Smooth muscle cell (in vitro differentiated cells): ENCODE results near the gene PSMC3. TPM values are rescaled to one million over a fixed set of nuclear protein-coding genes. Genes with fewer than 3 reads are reported as not detected.

Source experiments
- DNase-seq: peaks from one replicate; lab custom pipeline; 2025; ENCODE audit not compliant: unreplicated experiment; lab: John Stamatoyannopoulos, UW
- H2AFZ ChIP-seq: fragments of 200-600 bp; sonication (generic); 2 replicates; pipeline ENCODE4 v1.6.0; 2016; ENCODE audit warnings: antibody characterized with exemption, low read depth, mild to moderate bottlenecking
- H3F3A ChIP-seq: fragments of 200-600 bp; sonication (generic); 2 replicates; pipeline ENCODE4 v1.6.0; 2017; ENCODE audit warnings: antibody characterized with exemption, low read depth
- H3K27ac ChIP-seq: fragments of 200-600 bp; sonication (generic); 2 replicates; pipeline ENCODE4 v1.5.1; 2016; ENCODE audit warnings: low read depth, mild to moderate bottlenecking
- H3K27me3 ChIP-seq: fragments of 200-600 bp; sonication (generic); 2 replicates; pipeline ENCODE4 v1.6.1; 2016; ENCODE audit warnings: low read depth, mild to moderate bottlenecking
- H3K36me3 ChIP-seq: fragments of 200-600 bp; sonication (generic); 2 replicates; pipeline ENCODE4 v1.5.1; 2016; ENCODE audit warnings: low read depth
- H3K4me1 ChIP-seq: fragments of 200-600 bp; sonication (generic); 2 replicates; pipeline ENCODE4 v1.5.1; 2016; ENCODE audit warnings: low read depth
- H3K4me2 ChIP-seq: fragments of 200-600 bp; sonication (generic); 2 replicates; pipeline ENCODE4 v1.6.0; 2016; ENCODE audit warnings: mild to moderate bottlenecking
- H3K4me3 ChIP-seq: fragments of 200-600 bp; sonication (generic); 2 replicates; pipeline ENCODE4 v1.5.1; 2016; ENCODE audit warnings: mild to moderate bottlenecking
- H3K79me2 ChIP-seq: fragments of 200-600 bp; sonication (generic); 2 replicates; pipeline ENCODE4 v1.6.0; 2016; ENCODE audit warnings: low read depth, mild to moderate bottlenecking
- H3K9ac ChIP-seq: fragments of 200-600 bp; sonication (generic); 2 replicates; pipeline ENCODE4 v1.6.0; 2016; ENCODE audit warnings: low read depth
- H3K9me3 ChIP-seq: fragments of 200-600 bp; sonication (generic); replicated peaks from 2 replicates; pipeline ENCODE4 v1.5.1; 2016; ENCODE audit warnings: low read depth
- H4K20me1 ChIP-seq: fragments of 200-600 bp; sonication (generic); 2 replicates; pipeline ENCODE4 v1.6.0; 2016; ENCODE audit warnings: low read depth
- WGBS: methylation state at CpG from one replicate; pipeline ENCODE4 v1.1.7; 2016; ENCODE audit warnings: low lambda C conversion rate; 5-methylcytosine and 5-hydroxymethylcytosine counted together
- polyA plus RNA-seq: library from polyadenylated mRNA; unstranded; fragments of >200 nt; fragmentation: Nextera tagmentation; extraction: Ambion mirVana; gene quantifications from 2 replicates; pipeline ENCODE4 v1.2.1, GENCODE V29; 2016
- total RNA-seq: library from RNA; depleted of rRNA; stranded (reverse); fragments of >200 nt; gene quantifications from 2 replicates; pipeline ENCODE4 v1.2.3, GENCODE V29; 2014
- TF ChIP-seq, protein P1 (sequence below): fragments of 200-600 bp; sonication (generic); IDR thresholded peaks from 2 replicates; pipeline ENCODE4 v1.5.1; 2017; ENCODE audit warnings: borderline replicate concordance, mild to moderate bottlenecking, antibody characterized with exemption; ENCODE audit not compliant: insufficient read depth, poor library complexity, severe bottlenecking

Gene PSMC3
- total and polyA plus RNA-seq, 2 experiments from 2014 or later, result 71.2 to 211 TPM

DNA sequence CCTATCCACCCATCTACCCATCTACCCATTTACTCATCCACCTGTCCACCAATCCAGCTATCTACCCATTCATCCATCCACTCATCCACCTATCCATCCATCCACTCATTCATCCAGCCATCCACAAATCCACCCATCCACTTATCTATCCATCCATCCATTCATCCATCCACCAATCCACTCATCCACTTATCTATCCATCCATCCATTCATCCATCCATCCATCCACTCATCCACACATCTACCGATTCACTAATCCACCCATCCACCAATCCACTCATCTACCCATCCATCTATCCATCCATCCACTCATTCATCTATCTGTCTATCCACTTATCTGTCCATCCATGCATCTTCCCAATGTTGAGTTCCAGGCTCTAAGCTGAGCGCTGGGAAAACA, 46.2 kb downstream of the PSMC3 start:
- H3K4me1 ChIP-seq, result no peaks in the 10 kb centered on the region
- no peak for DNase-seq
- H3K4me2 ChIP-seq, result no peak overlapping the region
- H3K9ac ChIP-seq, result no peak overlapping the region
- no peaks in the 10 kb centered on the region for H3F3A ChIP-seq
- H3K36me3 ChIP-seq, result no peaks in the 10 kb centered on the region
- 91% methylated on average over 2 of the region's 2 CpGs for WGBS
- H4K20me1 ChIP-seq, result no peaks in the 10 kb centered on the region
- H3K27me3 ChIP-seq, result no peaks in the 10 kb centered on the region
- no peak overlapping the region for H3K4me3 ChIP-seq
- H3K27ac ChIP-seq, result no peak overlapping the region
- TF ChIP-seq, protein P1, sequence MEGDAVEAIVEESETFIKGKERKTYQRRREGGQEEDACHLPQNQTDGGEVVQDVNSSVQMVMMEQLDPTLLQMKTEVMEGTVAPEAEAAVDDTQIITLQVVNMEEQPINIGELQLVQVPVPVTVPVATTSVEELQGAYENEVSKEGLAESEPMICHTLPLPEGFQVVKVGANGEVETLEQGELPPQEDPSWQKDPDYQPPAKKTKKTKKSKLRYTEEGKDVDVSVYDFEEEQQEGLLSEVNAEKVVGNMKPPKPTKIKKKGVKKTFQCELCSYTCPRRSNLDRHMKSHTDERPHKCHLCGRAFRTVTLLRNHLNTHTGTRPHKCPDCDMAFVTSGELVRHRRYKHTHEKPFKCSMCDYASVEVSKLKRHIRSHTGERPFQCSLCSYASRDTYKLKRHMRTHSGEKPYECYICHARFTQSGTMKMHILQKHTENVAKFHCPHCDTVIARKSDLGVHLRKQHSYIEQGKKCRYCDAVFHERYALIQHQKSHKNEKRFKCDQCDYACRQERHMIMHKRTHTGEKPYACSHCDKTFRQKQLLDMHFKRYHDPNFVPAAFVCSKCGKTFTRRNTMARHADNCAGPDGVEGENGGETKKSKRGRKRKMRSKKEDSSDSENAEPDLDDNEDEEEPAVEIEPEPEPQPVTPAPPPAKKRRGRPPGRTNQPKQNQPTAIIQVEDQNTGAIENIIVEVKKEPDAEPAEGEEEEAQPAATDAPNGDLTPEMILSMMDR, result no peak
- no peak overlapping the region for H2AFZ ChIP-seq
- no peaks in the 10 kb centered on the region for H3K9me3 ChIP-seq
- no peaks in the 10 kb centered on the region for H3K79me2 ChIP-seq

DNA sequence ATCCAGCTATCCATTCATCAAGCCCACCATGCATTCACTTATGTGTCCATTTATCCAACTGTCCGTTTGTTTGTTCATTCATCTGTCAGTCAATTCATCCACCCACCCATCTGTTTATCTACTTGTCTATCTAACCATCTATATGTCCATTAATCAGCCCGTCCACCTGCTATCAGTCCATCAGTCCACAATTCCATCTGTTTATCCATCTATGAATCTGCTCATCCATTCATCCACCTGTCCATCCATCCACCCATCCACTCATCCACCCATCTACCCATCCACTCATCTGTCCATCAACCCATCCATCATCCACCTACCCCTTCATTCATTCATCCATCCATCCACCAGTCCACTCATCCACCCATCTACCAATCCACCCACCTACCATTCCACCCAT, 46.9 kb downstream of the PSMC3 start:
- Histone ChIP-seq H4K20me1 (no peaks in the 10 kb centered on the region), H3K4me3 (no peak overlapping the region), H3K4me2 (no peak overlapping the region), H3F3A (no peaks in the 10 kb centered on the region), H3K79me2 (no peaks in the 10 kb centered on the region), H3K27me3 (no peaks in the 10 kb centered on the region), H3K36me3 (no peaks in the 10 kb centered on the region), H3K4me1 (no peaks in the 10 kb centered on the region), H3K27ac (no peak overlapping the region), H3K9me3 (no peaks in the 10 kb centered on the region), H2AFZ (no peak overlapping the region), H3K9ac (no peak overlapping the region)
- TF ChIP-seq, protein P1, result no peak
- DNase-seq, result no peak
- 87% methylated on average over 2 of the region's 2 CpGs for WGBS

DNA sequence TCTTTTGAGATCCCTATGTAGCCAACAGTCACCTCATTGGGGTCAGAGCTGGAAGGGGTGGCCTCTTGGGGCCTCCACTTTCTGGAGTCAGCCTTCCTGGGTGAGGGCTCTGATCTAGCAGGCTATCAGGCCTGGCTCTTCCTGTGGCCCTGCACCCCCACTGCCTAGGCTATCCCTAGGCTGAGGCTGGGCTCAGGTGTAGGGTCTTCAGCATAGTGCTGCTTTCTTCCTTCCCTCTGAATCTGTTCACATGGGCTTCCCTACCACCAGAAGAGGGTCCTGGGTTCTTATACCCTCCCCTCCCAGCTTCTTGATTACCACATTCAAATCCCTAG, 47.4 kb downstream of the PSMC3 start:
- TF ChIP-seq, protein P1, result no peak
- no peak overlapping the region for H2AFZ ChIP-seq
- H3K4me2 ChIP-seq, result no peak overlapping the region
- no peaks in the 10 kb centered on the region for H4K20me1 ChIP-seq
- H3K4me3 ChIP-seq, result no peak overlapping the region
- H3K9ac ChIP-seq, result no peak overlapping the region
- no peaks in the 10 kb centered on the region for H3F3A ChIP-seq
- H3K27ac ChIP-seq, result no peak overlapping the region
- no peaks in the 10 kb centered on the region for H3K79me2 ChIP-seq
- DNase-seq, result no peak
- H3K36me3 ChIP-seq, result no peaks in the 10 kb centered on the region
- H3K4me1 ChIP-seq, result no peaks in the 10 kb centered on the region
- no peaks in the 10 kb centered on the region for H3K27me3 ChIP-seq
- no peaks in the 10 kb centered on the region for H3K9me3 ChIP-seq

DNA sequence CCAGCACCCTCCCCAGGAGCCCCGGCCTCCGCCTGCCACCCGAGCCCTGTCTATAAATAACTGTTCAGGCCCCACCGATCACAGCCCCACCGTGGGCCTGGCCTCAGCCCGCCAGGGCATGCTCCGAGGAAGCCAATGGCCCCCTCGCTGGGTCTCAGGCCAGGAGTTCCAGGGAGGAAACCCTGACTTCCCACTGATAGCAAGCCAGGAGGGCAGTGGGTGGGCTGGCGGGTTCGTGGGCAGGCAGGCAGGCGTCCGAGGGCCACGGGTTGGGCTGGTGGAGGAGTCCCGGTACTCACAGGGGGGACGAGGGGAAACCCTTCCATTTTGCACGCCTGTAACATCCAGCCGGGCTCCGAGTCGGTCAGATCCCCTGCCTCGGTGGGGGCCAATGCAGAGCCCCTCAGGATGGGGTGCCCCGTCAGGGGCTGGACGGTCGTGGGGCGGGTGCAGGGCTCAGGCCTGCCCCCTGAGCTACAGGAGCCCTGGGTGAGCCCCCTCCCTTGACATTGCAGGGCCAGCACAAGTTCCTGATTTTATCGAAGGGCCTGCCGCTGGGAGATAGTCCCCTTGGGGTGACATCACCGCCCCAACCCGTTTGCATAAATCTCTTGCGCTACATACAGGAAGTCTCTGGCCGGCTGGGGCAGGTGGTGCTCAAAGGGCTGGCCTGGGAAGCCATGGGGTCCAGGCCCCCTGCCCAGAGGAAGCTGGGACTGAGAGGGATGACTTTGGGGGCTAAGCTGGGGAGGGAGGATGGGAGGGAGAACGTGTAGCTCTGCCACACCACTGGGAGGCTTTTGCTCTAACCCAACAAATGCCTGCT, 48.0 kb downstream of the PSMC3 start, which contains the start of gene SPI1:
Gene SPI1 (minus strand): TSS at position 538 of the 826 bp plus-strand sequence. CDS start 194 bp downstream, at position 344.
- no peak for DNase-seq
- no peaks in the 10 kb centered on the region for H3K36me3 ChIP-seq
- no peaks in the 10 kb centered on the region for H3K79me2 ChIP-seq
- H3K27me3 ChIP-seq, result no peaks in the 10 kb centered on the region
- no peaks in the 10 kb centered on the region for H3F3A ChIP-seq
- H3K9me3 ChIP-seq, result no peaks in the 10 kb centered on the region
- no peak within 1 kb of the TSS for H3K27ac ChIP-seq
- TF ChIP-seq, protein P1, result no peak
- H2AFZ ChIP-seq, result no peak within 1 kb of the TSS
- no peaks in the 10 kb centered on the region for H4K20me1 ChIP-seq
- no peak within 1 kb of the TSS for H3K4me2 ChIP-seq
- 83% methylated on average over 28 of the region's 31 CpGs for WGBS
- H3K4me1 ChIP-seq, result no peaks in the 10 kb centered on the region
- H3K4me3 ChIP-seq, result no peak within 1 kb of the TSS
- H3K9ac ChIP-seq, result no peak within 1 kb of the TSS
